ENCODE results near the gene AQR.

DNA sequence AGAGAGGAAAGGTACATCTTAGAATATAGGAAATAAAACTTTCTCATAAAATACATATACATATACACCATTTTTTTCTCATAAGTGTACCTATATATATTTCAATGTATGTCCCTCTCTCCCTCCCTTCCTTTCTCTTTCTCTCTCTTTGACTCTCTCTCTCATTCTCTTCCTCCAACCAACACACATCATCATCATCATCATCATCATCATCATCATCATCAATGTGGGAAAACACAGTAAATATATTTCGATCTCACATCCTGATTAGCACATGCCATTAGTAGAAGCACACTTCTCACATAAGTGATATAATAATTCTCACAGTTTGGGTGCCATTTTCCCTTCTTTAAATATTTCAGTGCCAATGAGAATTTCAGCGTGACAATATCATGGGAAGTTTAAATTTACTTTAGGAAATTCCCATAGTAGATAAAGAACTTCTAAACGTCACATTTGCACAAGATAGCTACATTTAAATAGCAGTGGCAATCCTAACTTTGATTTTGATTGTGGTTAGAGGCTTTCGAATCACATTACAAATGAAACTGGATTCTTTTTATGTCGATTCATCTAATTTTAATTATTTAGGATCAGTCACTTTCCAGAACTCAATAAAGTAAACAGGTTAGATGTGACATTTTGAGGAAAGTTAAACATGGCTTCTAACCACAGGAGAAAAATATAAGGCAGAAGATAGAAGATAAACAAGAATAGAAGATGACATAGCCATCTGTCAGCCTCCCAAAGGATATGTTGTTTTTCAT lies 141.2 kb downstream of the AQR start:
- TF ChIP-seq, protein P1, sequence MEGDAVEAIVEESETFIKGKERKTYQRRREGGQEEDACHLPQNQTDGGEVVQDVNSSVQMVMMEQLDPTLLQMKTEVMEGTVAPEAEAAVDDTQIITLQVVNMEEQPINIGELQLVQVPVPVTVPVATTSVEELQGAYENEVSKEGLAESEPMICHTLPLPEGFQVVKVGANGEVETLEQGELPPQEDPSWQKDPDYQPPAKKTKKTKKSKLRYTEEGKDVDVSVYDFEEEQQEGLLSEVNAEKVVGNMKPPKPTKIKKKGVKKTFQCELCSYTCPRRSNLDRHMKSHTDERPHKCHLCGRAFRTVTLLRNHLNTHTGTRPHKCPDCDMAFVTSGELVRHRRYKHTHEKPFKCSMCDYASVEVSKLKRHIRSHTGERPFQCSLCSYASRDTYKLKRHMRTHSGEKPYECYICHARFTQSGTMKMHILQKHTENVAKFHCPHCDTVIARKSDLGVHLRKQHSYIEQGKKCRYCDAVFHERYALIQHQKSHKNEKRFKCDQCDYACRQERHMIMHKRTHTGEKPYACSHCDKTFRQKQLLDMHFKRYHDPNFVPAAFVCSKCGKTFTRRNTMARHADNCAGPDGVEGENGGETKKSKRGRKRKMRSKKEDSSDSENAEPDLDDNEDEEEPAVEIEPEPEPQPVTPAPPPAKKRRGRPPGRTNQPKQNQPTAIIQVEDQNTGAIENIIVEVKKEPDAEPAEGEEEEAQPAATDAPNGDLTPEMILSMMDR (IDR thresholded peaks at IDR 0.05): no peak
- TF ChIP-seq POLR2A (IDR thresholded peaks at IDR 0.05): no peak
